Tracheal epithelial cell (primary cell): ENCODE results near the gene KIRREL2. TPM values are rescaled to one million over a fixed set of nuclear protein-coding genes. Genes with fewer than 3 reads are reported as not detected.

ENCODE experiments used
- total RNA-seq: library from RNA; depleted of rRNA; stranded (reverse); fragments of >200 nt; gene quantifications from 2 replicates; pipeline ENCODE4 v1.2.1, GENCODE V29; 2014

KIRREL2 gene
- total RNA-seq, result not detected in 2 replicates

GRCh38 chr19:35856546-35857149, at the start of gene KIRREL2:
KIRREL2 (plus strand) TSS chr19:35856911; CDS start chr19:35857120, 209 bp downstream.

GRCh38 chr19:35812220-35813042, 44.3 kb upstream of the KIRREL2 start, which contains the start of gene PRODH2:
PRODH2 (minus strand) TSS chr19:35812845; CDS start chr19:35812805, 40 bp downstream.

GRCh38 chr19:35852029-35852780, 4.5 kb upstream of the KIRREL2 start, which contains the start of gene NPHS1:
NPHS1 (minus strand) TSS chr19:35852504; CDS start chr19:35851837, 667 bp downstream.

GRCh38 chr19:35868172-35868822, 11.6 kb downstream of the KIRREL2 start, which contains the start of gene APLP1:
APLP1 (plus strand) TSS chr19:35868574; CDS start chr19:35868637, 63 bp downstream.

GRCh38 chr19:35901854-35902661, 45.3 kb downstream of the KIRREL2 start, which contains the start of gene HCST:
HCST (plus strand) TSS chr19:35902529; CDS start chr19:35902594, 65 bp downstream.

GRCh38 chr19:35908010-35908441, 51.3 kb downstream of the KIRREL2 start, which contains the start of gene TYROBP:
TYROBP (minus strand) TSS chr19:35908295; CDS start chr19:35908228, 67 bp downstream.

Other genes starting within 250 kb of the KIRREL2 start
- gene HAUS5, start 244.2 kb upstream of the KIRREL2 start, total RNA-seq, result 3.8 and 7.5 TPM in 2 replicates
- 40.9 and 48.0 TPM in 2 replicates for gene RBM42, start 227.9 kb upstream of the KIRREL2 start, total RNA-seq
- not detected in 2 replicates for gene ETV2, start 215.2 kb upstream of the KIRREL2 start, total RNA-seq
- 309 and 377 TPM in 2 replicates for gene COX6B1, start 208.6 kb upstream of the KIRREL2 start, total RNA-seq
- gene UPK1A, start 190.4 kb upstream of the KIRREL2 start, total RNA-seq, result not detected in 2 replicates
- not detected in 2 replicates for gene ZBTB32, start 152.4 kb upstream of the KIRREL2 start, total RNA-seq
- 6.7 and 7.9 TPM in 2 replicates for gene KMT2B, start 138.9 kb upstream of the KIRREL2 start, total RNA-seq
- not detected in 2 replicates for gene IGFLR1, start 114.5 kb upstream of the KIRREL2 start, total RNA-seq
- gene U2AF1L4, start 111.5 kb upstream of the KIRREL2 start, total RNA-seq, result 3.2 and 5.3 TPM in 2 replicates
- 15.9 and 18.1 TPM in 2 replicates for gene PSENEN, start 111.3 kb upstream of the KIRREL2 start, total RNA-seq
- 6.4 and 8.0 TPM in 2 replicates for gene LIN37, start 108.3 kb upstream of the KIRREL2 start, total RNA-seq
- gene HSPB6, start 99.9 kb upstream of the KIRREL2 start, total RNA-seq, result 0.43 TPM in 1 of 2 replicates, not detected in the other
- 2.9 and 4.0 TPM in 2 replicates for gene PROSER3, start 98.7 kb upstream of the KIRREL2 start, total RNA-seq
- gene ARHGAP33, start 81.3 kb upstream of the KIRREL2 start, total RNA-seq, result under 0.01 TPM in 1 of 2 replicates, not detected in the other
- gene PRODH2, start 44.1 kb upstream of the KIRREL2 start, total RNA-seq, result not detected in 2 replicates
- not detected in 2 replicates for gene NPHS1, start 4.4 kb upstream of the KIRREL2 start, total RNA-seq
- gene APLP1, start 11.7 kb downstream of the KIRREL2 start, total RNA-seq, result 1.7 TPM in 1 of 2 replicates, not detected in the other
- 3.8 and 7.2 TPM in 2 replicates for gene NFKBID, start 43.6 kb downstream of the KIRREL2 start, total RNA-seq
- gene HCST, start 45.6 kb downstream of the KIRREL2 start, total RNA-seq, result not detected in 2 replicates
- not detected in 2 replicates for gene TYROBP, start 51.4 kb downstream of the KIRREL2 start, total RNA-seq
- 1.7 and 2.1 TPM in 2 replicates for gene LRFN3, start 79.5 kb downstream of the KIRREL2 start, total RNA-seq
- 14.2 and 26.9 TPM in 2 replicates for gene SDHAF1, start 138.3 kb downstream of the KIRREL2 start, total RNA-seq
- 9.4 and 12.4 TPM in 2 replicates for gene SYNE4, start 151.9 kb downstream of the KIRREL2 start, total RNA-seq
- 16.0 and 19.0 TPM in 2 replicates for gene ALKBH6, start 157.3 kb downstream of the KIRREL2 start, total RNA-seq
- 0.24 TPM in 1 of 2 replicates, not detected in the other for gene CLIP3, start 176.0 kb downstream of the KIRREL2 start, total RNA-seq
- 0.72 and 3.6 TPM in 2 replicates for gene THAP8, start 197.4 kb downstream of the KIRREL2 start, total RNA-seq
- gene WDR62, start 198.0 kb downstream of the KIRREL2 start, total RNA-seq, result 0.21 and 0.72 TPM in 2 replicates